Measurements from ENCODE around the gene PIAS2. TPM values are rescaled to one million over a fixed set of nuclear protein-coding genes. Genes with fewer than 3 reads are reported as not detected.
"Not testable (repeated sequence)": the region's sequence is repeated elsewhere in the genome, so short reads cannot be mapped to it uniquely, and the experiment has no call there.

PIAS2 gene
- polyA plus RNA-seq, 1 donor (not counting 4 experiments of a cell fraction or from before 2014, with no cell fraction given), result 11.4 TPM

GRCh38 chr18:46833899-46834298, 83.4 kb downstream of the PIAS2 start:
- no peak overlapping the region for H3K27ac ChIP-seq (ENCODE audit: control insufficient read depth, insufficient read depth, low read length)
- H3K4me3 ChIP-seq (ENCODE audit: control insufficient read depth in 2 of 3, extremely low read depth in 1 of 3, insufficient read depth in 2 of 3, low read depth in 1 of 3, low read length in 3 of 3), result no peak overlapping the region
- H3K79me2 ChIP-seq (ENCODE audit: control insufficient read depth, insufficient read depth, low read length), result no peaks in the 10 kb centered on the region
- dilution Hi-C loops (cut with MboI; ENCODE audit: extremely low pct_ligation_motif_present, low sequenced_read_pairs), result no loop called here
- no peaks in the 10 kb centered on the region for H3K9me3 ChIP-seq (ENCODE audit: control insufficient read depth, low read depth, low read length)
- no peaks in the 10 kb centered on the region for H3K9me1 ChIP-seq (ENCODE audit: control insufficient read depth, extremely low read depth, insufficient read depth, low read length)
- TF ChIP-seq CTCF (optimal IDR thresholded peaks at IDR 0.05 in 1 of 3, IDR thresholded peaks at IDR 0.05 in 1 of 3, conservative IDR thresholded peaks at IDR 0.05 in 1 of 3; ENCODE audit: extremely low read depth in 1 of 3, insufficient read depth in 2 of 3, low read length in 3 of 3) (no peak), EZH2 (IDR thresholded peaks at IDR 0.05; ENCODE audit: low read length) (no peak)
- H3K9ac ChIP-seq (ENCODE audit: control insufficient read depth, extremely low read depth, insufficient read depth, low read length), result no peak overlapping the region
- no peaks in the 10 kb centered on the region for H3K4me1 ChIP-seq (ENCODE audit: control insufficient read depth, extremely low read depth, insufficient read depth, low read length)
- FAIRE-seq (no peak), DNase-seq (ENCODE audit: low read depth, low spot score) (no peak)
- no peak overlapping the region for H3K4me2 ChIP-seq (ENCODE audit: control insufficient read depth, extremely low read depth, insufficient read depth, low read depth, low read length)
- H4K20me1 ChIP-seq (ENCODE audit: control insufficient read depth, extremely low read depth, insufficient read depth, low read length), result no peaks in the 10 kb centered on the region
- H3K27me3 ChIP-seq (ENCODE audit: control insufficient read depth, extremely low read depth, insufficient read depth, low read length), result no peaks in the 10 kb centered on the region
- no peak overlapping the region for H2AFZ ChIP-seq (ENCODE audit: control insufficient read depth, low read length)
- H3K36me3 ChIP-seq (ENCODE audit: control insufficient read depth in 2 of 2, extremely low read depth in 1 of 2, insufficient read depth in 2 of 2, low read length in 2 of 2), result peaks cover 0 to 2% of the 10 kb centered on the region in 2 experiments

- no peaks in the 10 kb centered on the region for H3K4me1 ChIP-seq (ENCODE audit: control insufficient read depth, extremely low read depth, insufficient read depth, low read length)
- H3K27ac ChIP-seq (ENCODE audit: control insufficient read depth, insufficient read depth, low read length), result no peak overlapping the region
- dilution Hi-C loops (cut with MboI; ENCODE audit: extremely low pct_ligation_motif_present, low sequenced_read_pairs), result no loop called here
- H3K9me3 ChIP-seq (ENCODE audit: control insufficient read depth, low read depth, low read length), result no peaks in the 10 kb centered on the region
- no peaks in the 10 kb centered on the region for H3K27me3 ChIP-seq (ENCODE audit: control insufficient read depth, extremely low read depth, insufficient read depth, low read length)
- TF ChIP-seq CTCF (optimal IDR thresholded peaks at IDR 0.05 in 1 of 3, IDR thresholded peaks at IDR 0.05 in 1 of 3, conservative IDR thresholded peaks at IDR 0.05 in 1 of 3; ENCODE audit: extremely low read depth in 1 of 3, insufficient read depth in 2 of 3, low read length in 3 of 3) (no peak), EZH2 (IDR thresholded peaks at IDR 0.05; ENCODE audit: low read length) (no peak)
- no peak overlapping the region for H3K4me2 ChIP-seq (ENCODE audit: control insufficient read depth, extremely low read depth, insufficient read depth, low read depth, low read length)
- H3K9me1 ChIP-seq (ENCODE audit: control insufficient read depth, extremely low read depth, insufficient read depth, low read length), result no peaks in the 10 kb centered on the region
- no peak for DNase-seq (ENCODE audit: low read depth, low spot score)
- no peak overlapping the region for H3K4me3 ChIP-seq (ENCODE audit: control insufficient read depth in 2 of 3, extremely low read depth in 1 of 3, insufficient read depth in 2 of 3, low read depth in 1 of 3, low read length in 3 of 3)
- peaks cover 0 to 2% of the 10 kb centered on the region in 2 experiments for H3K36me3 ChIP-seq (ENCODE audit: control insufficient read depth in 2 of 2, extremely low read depth in 1 of 2, insufficient read depth in 2 of 2, low read length in 2 of 2)
- H3K79me2 ChIP-seq (ENCODE audit: control insufficient read depth, insufficient read depth, low read length), result no peaks in the 10 kb centered on the region
- no peak for FAIRE-seq
- H4K20me1 ChIP-seq (ENCODE audit: control insufficient read depth, extremely low read depth, insufficient read depth, low read length), result no peaks in the 10 kb centered on the region
- H3K9ac ChIP-seq (ENCODE audit: control insufficient read depth, extremely low read depth, insufficient read depth, low read length), result no peak overlapping the region
- H2AFZ ChIP-seq (ENCODE audit: control insufficient read depth, low read length), result no peak overlapping the region
These were observed 84.5 kb downstream of the PIAS2 start for GRCh38 chr18:46832849-46833248.

- H3K9me3 ChIP-seq (ENCODE audit: control insufficient read depth, low read depth, low read length); H3K9me1 ChIP-seq (ENCODE audit: control insufficient read depth, extremely low read depth, insufficient read depth, low read length); H3K79me2 ChIP-seq (ENCODE audit: control insufficient read depth, insufficient read depth, low read length); H3K4me1 ChIP-seq (ENCODE audit: control insufficient read depth, extremely low read depth, insufficient read depth, low read length); H3K27me3 ChIP-seq (ENCODE audit: control insufficient read depth, extremely low read depth, insufficient read depth, low read length); H3K4me3 ChIP-seq (ENCODE audit: control insufficient read depth in 2 of 3, extremely low read depth in 1 of 3, insufficient read depth in 2 of 3, low read depth in 1 of 3, low read length in 3 of 3); H4K20me1 ChIP-seq (ENCODE audit: control insufficient read depth, extremely low read depth, insufficient read depth, low read length); H3K9ac ChIP-seq (ENCODE audit: control insufficient read depth, extremely low read depth, insufficient read depth, low read length); H3K27ac ChIP-seq (ENCODE audit: control insufficient read depth, insufficient read depth, low read length); DNase-seq (ENCODE audit: low read depth, low spot score); H3K4me2 ChIP-seq (ENCODE audit: control insufficient read depth, extremely low read depth, insufficient read depth, low read depth, low read length); FAIRE-seq; dilution Hi-C loops (cut with MboI; ENCODE audit: extremely low pct_ligation_motif_present, low sequenced_read_pairs); H3K36me3 ChIP-seq (ENCODE audit: control insufficient read depth in 2 of 2, extremely low read depth in 1 of 2, insufficient read depth in 2 of 2, low read length in 2 of 2); H2AFZ ChIP-seq (ENCODE audit: control insufficient read depth, low read length): not testable (repeated sequence)
These were observed 84.9 kb downstream of the PIAS2 start for GRCh38 chr18:46832422-46832821.

Measured in keratinocyte (primary cell).